KG1 (cell line): Measurements from ENCODE around the gene RAB3GAP2.
"Not testable (repeated sequence)": the region's sequence is repeated elsewhere in the genome, so short reads cannot be mapped to it uniquely, and the experiment has no call there.

ENCODE experiments used
- DNase-seq: peaks from one replicate; lab custom pipeline; 2025; lab: John Stamatoyannopoulos, UW

RAB3GAP2 gene

GRCh38 chr1:220189750-220190347, 82.4 kb downstream of the RAB3GAP2 start:
- no peak for DNase-seq

GRCh38 chr1:220188538-220188937, 83.7 kb downstream of the RAB3GAP2 start:
- DNase-seq, result no peak

GRCh38 chr1:220186752-220187151, 85.5 kb downstream of the RAB3GAP2 start:
- no peak for DNase-seq

GRCh38 chr1:220184506-220184905, 87.7 kb downstream of the RAB3GAP2 start:
- DNase-seq, result no peak

GRCh38 chr1:220182656-220183055, 89.6 kb downstream of the RAB3GAP2 start:
- no peak for DNase-seq

- DNase-seq, result no peak
Measured at GRCh38 chr1:220182111-220182510, 90.1 kb downstream of the RAB3GAP2 start.

- DNase-seq, result no peak
Measured at GRCh38 chr1:220176540-220176939, 95.7 kb downstream of the RAB3GAP2 start.

- no peak for DNase-seq
Measured at GRCh38 chr1:220170836-220171526, 101.3 kb downstream of the RAB3GAP2 start.

- DNase-seq, result not testable (repeated sequence)
Measured at GRCh38 chr1:220169887-220170286, 102.4 kb downstream of the RAB3GAP2 start.

- DNase-seq, result no peak
Measured at GRCh38 chr1:220166853-220167252, 105.4 kb downstream of the RAB3GAP2 start.

GRCh38 chr1:220164517-220164916, 107.7 kb downstream of the RAB3GAP2 start:
- DNase-seq, result no peak

GRCh38 chr1:220164116-220164515, 108.1 kb downstream of the RAB3GAP2 start:
- DNase-seq, result no peak

- no peak for DNase-seq
Measured at GRCh38 chr1:220160027-220160426, 112.2 kb downstream of the RAB3GAP2 start.

- no peak for DNase-seq
Measured at GRCh38 chr1:220159041-220159440, 113.2 kb downstream of the RAB3GAP2 start.

- DNase-seq, result not testable (repeated sequence)
Measured at GRCh38 chr1:220158530-220158929, 113.7 kb downstream of the RAB3GAP2 start.

GRCh38 chr1:220157738-220158137, 114.5 kb downstream of the RAB3GAP2 start:
- no peak for DNase-seq

GRCh38 chr1:220156620-220157146, 115.6 kb downstream of the RAB3GAP2 start:
- DNase-seq, result no peak

- no peak for DNase-seq
Measured at GRCh38 chr1:220153147-220153546, 119.1 kb downstream of the RAB3GAP2 start.

GRCh38 chr1:220151454-220151853, 120.8 kb downstream of the RAB3GAP2 start:
- DNase-seq, result no peak

- no peak for DNase-seq
Measured at GRCh38 chr1:220149742-220150141, 122.5 kb downstream of the RAB3GAP2 start.

GRCh38 chr1:220144051-220144450, 128.2 kb downstream of the RAB3GAP2 start:
- DNase-seq, result no peak

- DNase-seq, result no peak
Measured at GRCh38 chr1:220139966-220140365, 132.3 kb downstream of the RAB3GAP2 start.

- peak; percentile 40 for DNase-seq
Measured at GRCh38 chr1:220137019-220137786, 135.1 kb downstream of the RAB3GAP2 start.
